Mesendoderm (in vitro differentiated cells): ENCODE results near the gene GNAQ.
A peak's percentile ranks its signal among the peaks of the same experiment; 100 is the strongest.

Experiments used
- DNase-seq: peaks from one replicate; pipeline ENCODE4 v3.0.0; 2013
- H2AK5ac ChIP-seq: 2 replicates; pipeline ENCODE4 v1.6.1; 2013; ENCODE audit warnings: low read length, inconsistent platforms
- H2BK120ac ChIP-seq: 2 replicates; pipeline ENCODE4 v1.6.1; 2013; ENCODE audit warnings: low read depth, mild to moderate bottlenecking, low read length, moderate library complexity, mixed read lengths
- H2BK15ac ChIP-seq: replicated peaks from 2 replicates; pipeline ENCODE4 v1.6.1; 2013; ENCODE audit warnings: low read depth, mild to moderate bottlenecking, moderate library complexity
- H2BK5ac ChIP-seq: 2 replicates; pipeline ENCODE4 v1.6.1; 2013; ENCODE audit warnings: low read length, inconsistent platforms
- H3K18ac ChIP-seq: 2 replicates; pipeline ENCODE4 v1.6.1; 2013; ENCODE audit warnings: mild to moderate bottlenecking, low read length, mixed read lengths
- H3K23ac ChIP-seq: one replicate; pipeline ENCODE4 v1.6.1; 2013; ENCODE audit warnings: low read length
- H3K27ac ChIP-seq: 2 replicates; pipeline ENCODE4 v1.5.1; 2013; ENCODE audit warnings: low read depth, mild to moderate bottlenecking, inconsistent platforms, low read length, moderate library complexity
- H3K27me3 ChIP-seq: 2 replicates; pipeline ENCODE4 v1.6.1; 2013; ENCODE audit warnings: low read length, control low read depth, mild to moderate bottlenecking, inconsistent platforms; ENCODE audit not compliant: insufficient read depth, poor library complexity
- H3K36me3 ChIP-seq: 2 replicates; pipeline ENCODE4 v1.6.1; 2013; ENCODE audit warnings: low read length, inconsistent platforms; ENCODE audit not compliant: control insufficient read depth, insufficient read depth
- H3K4ac ChIP-seq: one replicate; pipeline ENCODE4 v1.6.1; 2013; ENCODE audit warnings: low read depth, mild to moderate bottlenecking, low read length, moderate library complexity
- H3K4me1 ChIP-seq: 2 replicates; pipeline ENCODE4 v1.6.1; 2013; ENCODE audit warnings: low read depth, low read length, inconsistent platforms; ENCODE audit not compliant: control insufficient read depth
- H3K4me2 ChIP-seq: 2 replicates; pipeline ENCODE4 v1.6.1; 2013; ENCODE audit warnings: low read length
- H3K4me3 ChIP-seq: 2 replicates; pipeline ENCODE4 v1.5.1; 2013; ENCODE audit warnings: mild to moderate bottlenecking, low read length
- H3K56ac ChIP-seq: one replicate; pipeline ENCODE4 v1.6.1; 2013; ENCODE audit warnings: low read length
- H3K79me1 ChIP-seq: 2 replicates; pipeline ENCODE4 v1.6.1; 2013; ENCODE audit warnings: low read length, inconsistent platforms
- H3K79me2 ChIP-seq: 2 replicates; pipeline ENCODE4 v1.6.1; 2013; ENCODE audit warnings: mild to moderate bottlenecking, low read length; ENCODE audit not compliant: control insufficient read depth, insufficient read depth
- H3K9ac ChIP-seq: 2 replicates; pipeline ENCODE4 v1.6.1; 2013; ENCODE audit warnings: low read length, inconsistent platforms
- H4K5ac ChIP-seq: one replicate; pipeline ENCODE4 v1.6.1; 2013; ENCODE audit warnings: low read length
- H4K8ac ChIP-seq: one replicate; pipeline ENCODE4 v1.6.1; 2013; ENCODE audit warnings: low read depth, mild to moderate bottlenecking, control low read depth, low read length, moderate library complexity
- WGBS: extraction: QIAGEN DNeasy Blood & Tissue Kit; methylation state at CpG from one replicate; pipeline ENCODE4 v1.1.7; 2013; ENCODE audit warnings: low lambda C conversion rate, missing lambda C conversion rate; ENCODE audit not compliant: insufficient coverage; ENCODE audit errors: extremely low coverage; 5-methylcytosine and 5-hydroxymethylcytosine counted together

The GNAQ gene

GRCh38 chr9:77946296-77946695 is 85.3 kb downstream of the GNAQ start:
- Histone ChIP-seq H3K27me3 (no peaks in the 10 kb centered on the region), H3K27ac (no peak overlapping the region), H3K79me2 (peaks cover 30% of the 10 kb centered on the region), H2BK5ac (no peak overlapping the region), H3K4me1 (peaks cover 9% of the 10 kb centered on the region), H3K9ac (no peak overlapping the region), H3K79me1 (peaks cover 24% of the 10 kb centered on the region), H4K8ac (no peak overlapping the region), H3K18ac (no peak overlapping the region), H2BK15ac (no peak overlapping the region), H3K4me3 (no peak overlapping the region), H2BK120ac (no peak overlapping the region), H3K36me3 (no peaks in the 10 kb centered on the region), H3K23ac (no peak overlapping the region), H3K4ac (no peak overlapping the region), H2AK5ac (no peak overlapping the region), H3K4me2 (no peak overlapping the region), H4K5ac (no peak overlapping the region), H3K56ac (no peak overlapping the region)
- WGBS, result no CpG with 5 or more reads among the region's 4 CpGs
- no peak for DNase-seq

DNA sequence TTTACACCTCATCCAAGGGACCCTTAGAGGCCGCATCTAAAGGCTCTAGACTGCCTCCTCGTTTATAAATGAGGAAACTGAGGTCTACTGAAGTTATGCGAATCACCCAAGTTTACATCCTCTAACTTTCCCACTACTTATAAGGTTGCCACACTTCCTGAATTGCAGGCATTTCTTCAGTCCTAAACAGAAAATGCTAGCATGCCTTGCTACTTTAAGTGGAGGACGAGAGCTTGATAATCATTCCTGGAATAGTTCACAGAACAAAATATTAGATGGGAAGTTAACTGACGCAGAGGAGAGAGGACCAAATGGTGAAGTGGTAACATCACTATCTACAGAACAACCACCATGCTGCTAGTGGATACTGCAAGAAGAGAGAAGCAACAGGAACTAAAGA is 85.8 kb downstream of the GNAQ start:
- Histone ChIP-seq H3K79me2 (peaks cover 30% of the 10 kb centered on the region), H3K79me1 (peaks cover 24% of the 10 kb centered on the region), H3K56ac (peak overlapping the region; percentile 28), H3K4me3 (no peak overlapping the region), H2AK5ac (no peak overlapping the region), H3K9ac (no peak overlapping the region), H3K23ac (no peak overlapping the region), H3K36me3 (no peaks in the 10 kb centered on the region), H2BK120ac (no peak overlapping the region), H3K27me3 (no peaks in the 10 kb centered on the region), H3K4ac (no peak overlapping the region), H3K4me2 (no peak overlapping the region), H2BK5ac (no peak overlapping the region), H2BK15ac (no peak overlapping the region), H3K4me1 (peaks cover 9% of the 10 kb centered on the region), H4K5ac (no peak overlapping the region), H3K18ac (no peak overlapping the region), H3K27ac (no peak overlapping the region), H4K8ac (no peak overlapping the region)
- DNase-seq, result no peak
- no CpG with 5 or more reads among the region's 5 CpGs for WGBS

DNA sequence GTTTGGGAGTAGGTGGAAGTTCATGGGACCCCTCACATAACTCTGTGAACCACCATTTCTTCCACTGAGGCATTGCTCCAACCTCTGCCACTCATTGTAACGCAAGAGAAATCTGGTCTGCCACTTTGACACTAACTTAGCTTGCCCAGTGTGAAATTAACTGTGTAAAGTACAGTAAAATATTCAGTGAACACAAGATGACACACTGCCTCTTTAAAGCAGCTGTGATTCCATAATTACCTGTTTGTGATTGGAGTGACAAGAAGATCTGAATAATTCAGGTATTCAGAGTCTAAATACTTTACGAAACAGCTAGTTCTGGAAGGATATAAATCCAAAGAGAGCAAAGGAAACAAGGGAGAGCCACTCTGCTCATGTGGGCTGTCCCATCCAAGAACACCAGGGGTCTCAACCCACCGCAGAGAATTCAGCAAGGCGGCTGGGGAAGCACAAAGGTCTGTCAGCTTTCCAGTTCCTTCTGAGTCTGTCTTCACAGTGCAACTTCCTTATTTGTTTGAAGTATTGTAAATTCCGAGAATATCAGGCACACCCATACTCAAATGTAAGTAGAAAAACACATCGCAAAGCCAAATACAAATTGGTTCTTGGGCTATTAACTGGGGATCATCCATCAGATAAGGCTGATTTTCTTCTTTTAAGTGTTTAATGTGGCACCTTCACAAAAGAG is 86.9 kb downstream of the GNAQ start:
- H3K36me3 ChIP-seq, result no peaks in the 10 kb centered on the region
- H3K23ac ChIP-seq, result no peak overlapping the region
- no peak overlapping the region for H2AK5ac ChIP-seq
- no peak overlapping the region for H2BK120ac ChIP-seq
- no peak overlapping the region for H3K4me3 ChIP-seq
- H3K4me2 ChIP-seq, result no peak overlapping the region
- no CpG with 5 or more reads among the region's 6 CpGs for WGBS
- no peak overlapping the region for H3K9ac ChIP-seq
- no peak overlapping the region for H4K8ac ChIP-seq
- no peak overlapping the region for H2BK5ac ChIP-seq
- H3K18ac ChIP-seq, result no peak overlapping the region
- no peak overlapping the region for H2BK15ac ChIP-seq
- H4K5ac ChIP-seq, result no peak overlapping the region
- peaks cover 30% of the 10 kb centered on the region for H3K79me2 ChIP-seq
- H3K27ac ChIP-seq, result no peak overlapping the region
- DNase-seq, result peak; percentile 70
- peaks cover 6% of the 10 kb centered on the region for H3K4me1 ChIP-seq
- peaks cover 23% of the 10 kb centered on the region for H3K79me1 ChIP-seq
- H3K56ac ChIP-seq, result no peak overlapping the region
- H3K4ac ChIP-seq, result no peak overlapping the region
- no peaks in the 10 kb centered on the region for H3K27me3 ChIP-seq

- H3K4ac ChIP-seq, result no peak overlapping the region
- H3K27ac ChIP-seq, result no peak overlapping the region
- H3K27me3 ChIP-seq, result no peaks in the 10 kb centered on the region
- H2BK5ac ChIP-seq, result no peak overlapping the region
- H2BK120ac ChIP-seq, result peak overlapping the region; percentile 45
- peaks cover 26% of the 10 kb centered on the region for H3K79me2 ChIP-seq
- H3K4me3 ChIP-seq, result no peak overlapping the region
- no peaks in the 10 kb centered on the region for H3K36me3 ChIP-seq
- H4K8ac ChIP-seq, result no peak overlapping the region
- no peak for DNase-seq
- no peak overlapping the region for H2BK15ac ChIP-seq
- H3K56ac ChIP-seq, result no peak overlapping the region
- H2AK5ac ChIP-seq, result no peak overlapping the region
- H3K4me1 ChIP-seq, result peaks cover 6% of the 10 kb centered on the region
- H3K18ac ChIP-seq, result no peak overlapping the region
- H3K79me1 ChIP-seq, result peaks cover 21% of the 10 kb centered on the region
- no peak overlapping the region for H3K23ac ChIP-seq
- H3K9ac ChIP-seq, result no peak overlapping the region
- H4K5ac ChIP-seq, result no peak overlapping the region
- H3K4me2 ChIP-seq, result no peak overlapping the region
- WGBS, result no CpG with 5 or more reads among the region's 4 CpGs
These were observed 88.6 kb downstream of the GNAQ start for GRCh38 chr9:77943057-77943456.

DNA sequence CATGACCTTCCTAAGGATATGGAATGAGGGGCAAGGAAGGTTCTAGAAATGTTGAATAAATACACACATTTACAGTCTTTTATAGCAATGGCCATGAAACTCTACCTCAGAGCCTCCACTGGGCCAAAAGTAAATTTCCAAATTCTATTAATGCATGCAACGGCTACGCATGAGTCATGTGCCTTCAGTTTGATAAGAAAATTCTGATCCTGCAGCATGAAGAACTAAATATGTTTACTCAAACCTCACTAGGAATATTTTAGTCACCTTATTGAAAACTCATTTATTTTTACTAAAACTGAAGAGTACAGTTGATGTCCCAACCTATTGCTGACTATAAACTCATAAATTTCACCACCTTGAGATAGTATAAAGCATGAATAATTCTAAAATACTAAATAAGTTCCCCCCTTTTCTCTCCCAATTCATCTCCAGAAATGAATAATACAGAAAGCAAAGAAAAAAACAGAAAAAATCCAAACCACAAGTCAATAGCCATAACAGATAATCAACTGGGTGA is 92.4 kb downstream of the GNAQ start:
- no CpG with 5 or more reads among the region's 2 CpGs for WGBS
- H3K36me3 ChIP-seq, result no peaks in the 10 kb centered on the region
- H3K4me1 ChIP-seq, result no peaks in the 10 kb centered on the region
- H3K27ac ChIP-seq, result no peak overlapping the region
- no peak overlapping the region for H3K4ac ChIP-seq
- no peak overlapping the region for H3K23ac ChIP-seq
- no peak overlapping the region for H3K9ac ChIP-seq
- DNase-seq, result no peak
- peaks cover 8% of the 10 kb centered on the region for H3K79me2 ChIP-seq
- no peak overlapping the region for H3K56ac ChIP-seq
- no peak overlapping the region for H2BK120ac ChIP-seq
- peaks cover 8% of the 10 kb centered on the region for H3K79me1 ChIP-seq
- no peak overlapping the region for H3K4me2 ChIP-seq
- H2BK15ac ChIP-seq, result no peak overlapping the region
- no peak overlapping the region for H3K18ac ChIP-seq
- H3K27me3 ChIP-seq, result no peaks in the 10 kb centered on the region
- H4K8ac ChIP-seq, result no peak overlapping the region
- H2AK5ac ChIP-seq, result no peak overlapping the region
- H2BK5ac ChIP-seq, result no peak overlapping the region
- no peak overlapping the region for H3K4me3 ChIP-seq
- no peak overlapping the region for H4K5ac ChIP-seq

DNA sequence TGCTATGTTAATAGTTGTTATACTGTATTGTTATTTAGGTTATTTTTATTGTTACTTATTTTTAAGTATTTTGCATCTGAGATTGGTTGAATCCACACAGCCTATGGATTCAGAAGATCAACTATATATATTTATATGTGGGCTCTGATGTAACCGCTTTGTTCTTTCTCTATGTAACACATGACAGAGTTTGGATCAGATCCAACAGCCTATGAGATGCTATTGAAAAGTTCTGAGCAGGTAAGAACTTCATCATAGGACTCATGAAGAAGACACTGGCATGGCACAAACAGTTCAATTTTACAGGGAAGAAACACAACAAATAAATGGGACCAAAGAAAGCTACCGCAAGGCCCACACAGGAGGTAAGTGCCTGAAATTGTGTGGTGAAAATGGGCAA is 93.4 kb downstream of the GNAQ start:
- Histone ChIP-seq H4K5ac (no peak overlapping the region), H2BK5ac (no peak overlapping the region), H3K4me2 (no peak overlapping the region), H3K18ac (no peak overlapping the region), H2BK15ac (no peak overlapping the region), H3K4ac (no peak overlapping the region), H3K56ac (no peak overlapping the region), H3K23ac (no peak overlapping the region), H3K36me3 (no peaks in the 10 kb centered on the region), H4K8ac (no peak overlapping the region), H3K79me2 (peaks cover 7% of the 10 kb centered on the region), H3K79me1 (peaks cover 8% of the 10 kb centered on the region), H3K4me3 (no peak overlapping the region), H3K27ac (no peak overlapping the region), H2BK120ac (no peak overlapping the region), H2AK5ac (no peak overlapping the region), H3K4me1 (peaks cover under 1% of the 10 kb centered on the region), H3K27me3 (no peaks in the 10 kb centered on the region), H3K9ac (no peak overlapping the region)
- WGBS, result no CpG with 5 or more reads among the region's 2 CpGs
- DNase-seq, result no peak
